ENCODE results near the gene PROP1.
A peak's percentile ranks its signal among the peaks of the same experiment; 100 is the strongest.
"Not testable (repeated sequence)": the region's sequence is repeated elsewhere in the genome, so short reads cannot be mapped to it uniquely, and the experiment has no call there.

PROP1 gene

DNA sequence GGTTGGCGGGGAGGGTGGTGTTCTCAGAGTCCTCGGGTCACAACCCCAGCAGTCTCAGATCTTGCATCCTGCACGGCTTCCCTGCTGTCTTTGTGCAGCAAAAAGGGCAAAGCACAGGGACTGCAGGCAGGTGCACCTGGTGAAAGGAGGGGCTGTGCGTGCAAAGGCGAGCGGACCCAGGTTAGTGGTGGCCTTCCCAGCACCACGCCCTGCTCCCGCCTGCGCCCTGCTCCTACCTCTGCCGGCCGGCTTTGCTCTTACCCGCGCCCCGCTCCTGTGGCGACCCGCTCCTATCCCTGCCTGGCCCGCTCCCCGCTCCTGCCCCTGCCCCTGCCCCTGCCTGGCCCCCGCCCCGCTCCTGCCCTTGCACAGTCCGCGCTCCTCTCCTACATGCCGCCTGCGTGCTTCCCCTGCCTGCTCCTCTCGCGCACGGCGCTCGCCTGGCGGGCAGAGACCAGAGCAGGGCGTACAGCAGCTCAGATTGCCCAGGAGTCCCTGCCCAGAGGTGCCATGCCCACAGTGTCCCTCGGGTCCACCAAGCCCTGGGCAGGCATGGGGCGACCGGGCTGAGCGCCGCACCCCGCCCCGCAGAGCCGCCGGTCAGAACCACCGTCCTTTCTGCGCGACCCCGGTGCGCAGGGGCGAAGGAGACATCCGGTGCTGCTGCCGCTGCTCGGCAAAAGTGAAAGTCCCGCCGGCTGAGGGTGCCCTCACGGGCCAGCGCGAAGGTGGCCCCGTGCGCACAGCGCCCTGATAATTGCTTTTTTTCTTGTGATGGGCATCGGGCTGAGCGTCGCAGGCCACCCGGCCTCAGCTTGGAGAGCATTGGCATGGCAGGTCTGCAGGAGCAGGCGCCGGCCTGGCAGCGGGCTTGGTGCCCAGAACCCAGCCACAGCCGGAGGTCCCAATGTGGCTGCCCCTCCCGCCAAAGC, 52.0 kb downstream of the PROP1 start:
- peak; percentile 21 to 25 for DNase-seq

DNA sequence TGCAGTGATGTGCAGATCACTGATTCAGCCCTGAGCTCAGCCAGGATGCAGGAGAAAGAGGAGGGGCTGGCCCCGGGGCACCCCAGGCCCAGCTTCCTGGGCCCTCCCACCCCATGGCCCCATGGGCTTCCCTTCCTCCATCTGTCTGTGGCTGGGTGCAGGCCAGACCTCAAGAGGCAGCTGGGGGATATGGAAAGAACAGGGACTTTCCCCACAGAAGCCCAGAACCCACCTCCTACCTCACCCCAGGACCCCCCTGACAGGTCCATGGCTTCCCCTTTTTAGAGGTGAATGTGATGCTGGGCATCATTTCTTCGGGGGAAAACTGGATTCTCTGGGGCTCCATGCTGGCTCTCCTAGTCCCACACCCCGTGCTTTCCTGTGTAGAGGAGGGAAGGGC, 53.1 kb downstream of the PROP1 start:
- not testable (repeated sequence) for DNase-seq
